Middle frontal gyrus (tissue), 1 donor: ENCODE results near the gene TNFSF13.

Experiments
- DNase-seq: peaks from one replicate; pipeline ENCODE4 v3.0.0-alpha.2; 2015; ENCODE audit warnings: low spot score; ENCODE audit errors: extremely low spot score

TNFSF13 gene

DNA sequence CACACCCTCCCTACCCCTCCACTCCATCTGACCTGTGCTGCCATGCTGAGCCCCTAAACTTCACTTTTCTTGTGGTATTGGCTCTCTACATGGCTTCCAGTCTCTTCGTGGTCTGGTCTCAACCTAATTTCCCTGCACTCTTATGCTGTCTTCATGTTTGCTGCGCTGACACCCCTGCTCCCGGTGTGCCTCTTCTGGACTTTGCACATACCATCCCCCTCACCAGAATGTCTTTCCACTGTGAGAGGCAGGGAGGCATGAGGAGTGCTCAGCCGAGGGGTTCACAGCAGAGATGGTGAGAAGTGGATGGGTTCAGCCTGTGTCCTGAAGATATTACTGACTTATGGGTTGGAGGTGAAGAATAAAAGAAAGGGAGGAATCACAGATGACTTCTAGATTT, 7.2 kb upstream of the TNFSF13 start:
- no peak for DNase-seq

- DNase-seq, result no peak
Measured at GRCh38 chr17:7552621-7553051, 5.9 kb upstream of the TNFSF13 start.

DNA sequence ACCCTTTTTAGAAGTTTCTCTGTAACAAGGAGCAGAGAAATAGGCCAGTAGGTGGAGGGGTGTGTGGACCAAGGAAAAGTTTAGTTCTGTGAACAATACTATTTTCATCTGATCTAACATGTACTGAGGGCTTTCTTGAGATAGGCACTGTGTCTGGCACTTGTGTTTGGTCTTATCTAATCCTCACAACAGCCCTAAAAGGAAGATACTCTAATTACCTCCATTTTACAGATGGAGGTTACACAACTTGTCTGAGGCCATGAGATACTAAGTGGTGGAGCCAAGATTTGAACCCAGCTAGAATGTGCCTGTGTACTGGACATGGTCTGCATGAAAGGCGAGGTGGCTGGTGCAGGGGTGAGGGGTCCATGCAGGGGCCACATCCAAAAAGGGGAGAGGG, 5.2 kb upstream of the TNFSF13 start:
- DNase-seq, result no peak

GRCh38 chr17:7555320-7555948, 3.1 kb upstream of the TNFSF13 start:
- no peak for DNase-seq

- no peak for DNase-seq
Measured at GRCh38 chr17:7556627-7557026, 1.9 kb upstream of the TNFSF13 start.

DNA sequence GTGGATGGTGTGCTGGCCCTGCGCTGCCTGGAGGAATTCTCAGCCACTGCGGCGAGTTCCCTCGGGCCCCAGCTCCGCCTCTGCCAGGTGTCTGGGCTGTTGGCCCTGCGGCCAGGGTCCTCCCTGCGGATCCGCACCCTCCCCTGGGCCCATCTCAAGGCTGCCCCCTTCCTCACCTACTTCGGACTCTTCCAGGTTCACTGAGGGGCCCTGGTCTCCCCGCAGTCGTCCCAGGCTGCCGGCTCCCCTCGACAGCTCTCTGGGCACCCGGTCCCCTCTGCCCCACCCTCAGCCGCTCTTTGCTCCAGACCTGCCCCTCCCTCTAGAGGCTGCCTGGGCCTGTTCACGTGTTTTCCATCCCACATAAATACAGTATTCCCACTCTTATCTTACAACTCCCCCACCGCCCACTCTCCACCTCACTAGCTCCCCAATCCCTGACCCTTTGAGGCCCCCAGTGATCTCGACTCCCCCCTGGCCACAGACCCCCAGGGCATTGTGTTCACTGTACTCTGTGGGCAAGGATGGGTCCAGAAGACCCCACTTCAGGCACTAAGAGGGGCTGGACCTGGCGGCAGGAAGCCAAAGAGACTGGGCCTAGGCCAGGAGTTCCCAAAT, 1.3 kb upstream of the TNFSF13 start:
- no peak for DNase-seq

- DNase-seq, result no peak
Measured at GRCh38 chr17:7557775-7558543, 591 bp upstream of the TNFSF13 start.

DNA sequence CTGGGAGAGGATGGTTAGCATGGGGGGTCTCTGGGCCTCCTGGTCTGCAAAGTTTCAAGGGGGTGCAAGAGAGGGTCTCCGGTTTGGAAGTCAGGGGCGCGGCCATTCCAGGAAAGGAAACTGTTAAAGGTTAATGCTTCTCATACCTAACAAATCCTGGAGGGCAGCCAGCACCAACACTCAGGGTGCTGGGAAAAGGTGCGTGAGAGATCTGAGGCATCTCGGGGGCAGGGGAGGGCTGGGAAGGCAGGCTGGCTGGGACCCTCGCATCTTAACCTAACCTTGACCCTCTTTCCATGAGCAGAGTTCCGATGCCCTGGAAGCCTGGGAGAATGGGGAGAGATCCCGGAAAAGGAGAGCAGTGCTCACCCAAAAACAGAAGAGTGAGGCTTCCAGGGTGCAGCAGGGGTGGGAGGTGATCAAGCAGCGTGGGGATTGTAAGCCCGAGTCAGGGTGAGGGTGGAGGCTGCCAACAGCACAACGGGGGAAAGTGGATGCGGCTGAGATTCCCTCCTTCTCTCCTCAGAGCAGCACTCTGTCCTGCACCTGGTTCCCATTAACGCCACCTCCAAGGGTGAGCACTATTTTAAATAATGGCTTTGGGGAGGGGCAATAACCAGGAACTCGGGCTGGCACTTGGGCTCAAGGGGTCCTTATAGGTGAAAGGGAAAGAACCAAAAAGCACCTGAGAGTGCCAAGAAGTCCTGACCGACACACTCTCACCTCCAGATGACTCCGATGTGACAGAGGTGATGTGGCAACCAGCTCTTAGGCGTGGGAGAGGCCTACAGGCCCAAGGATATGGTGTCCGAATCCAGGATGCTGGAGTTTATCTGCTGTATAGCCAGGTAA, 996 bp downstream of the TNFSF13 start:
- DNase-seq, result no peak

DNA sequence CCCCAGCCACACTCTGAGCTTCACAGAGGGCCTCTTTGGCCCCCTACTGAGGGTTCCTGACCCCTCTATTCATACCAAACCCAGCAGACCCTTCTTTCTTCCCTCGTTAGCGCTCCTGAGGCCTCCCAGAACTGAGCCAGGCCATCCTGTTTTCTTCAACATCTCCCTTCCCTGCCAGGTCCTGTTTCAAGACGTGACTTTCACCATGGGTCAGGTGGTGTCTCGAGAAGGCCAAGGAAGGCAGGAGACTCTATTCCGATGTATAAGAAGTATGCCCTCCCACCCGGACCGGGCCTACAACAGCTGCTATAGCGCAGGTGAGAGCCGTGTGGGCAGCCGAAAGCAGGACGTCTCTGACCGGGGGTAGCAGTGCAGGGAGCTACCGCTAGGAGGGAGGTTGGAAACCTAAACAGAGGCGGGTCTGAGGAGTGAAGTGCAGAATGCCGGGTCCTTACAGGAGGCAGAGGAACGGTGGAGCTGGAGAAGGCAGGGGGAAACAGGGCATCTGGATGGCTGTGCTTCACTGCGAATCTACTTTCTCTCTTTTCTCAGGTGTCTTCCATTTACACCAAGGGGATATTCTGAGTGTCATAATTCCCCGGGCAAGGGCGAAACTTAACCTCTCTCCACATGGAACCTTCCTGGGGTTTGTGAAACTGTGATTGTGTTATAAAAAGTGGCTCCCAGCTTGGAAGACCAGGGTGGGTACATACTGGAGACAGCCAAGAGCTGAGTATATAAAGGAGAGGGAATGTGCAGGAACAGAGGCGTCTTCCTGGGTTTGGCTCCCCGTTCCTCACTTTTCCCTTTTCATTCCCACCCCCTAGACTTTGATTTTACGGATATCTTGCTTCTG, 1.9 kb downstream of the TNFSF13 start:
- DNase-seq, result no peak

- no peak for DNase-seq
Measured at GRCh38 chr17:7561028-7561575, 2.6 kb downstream of the TNFSF13 start.

- peak; percentile 90 for DNase-seq
Measured at GRCh38 chr17:7561589-7562207, 3.1 kb downstream of the TNFSF13 start, which contains the start of gene SENP3. Gene SENP3, plus strand, starts transcription at chr17:7561919. Its CDS starts 1,158 bp downstream, at chr17:7563077.

DNA sequence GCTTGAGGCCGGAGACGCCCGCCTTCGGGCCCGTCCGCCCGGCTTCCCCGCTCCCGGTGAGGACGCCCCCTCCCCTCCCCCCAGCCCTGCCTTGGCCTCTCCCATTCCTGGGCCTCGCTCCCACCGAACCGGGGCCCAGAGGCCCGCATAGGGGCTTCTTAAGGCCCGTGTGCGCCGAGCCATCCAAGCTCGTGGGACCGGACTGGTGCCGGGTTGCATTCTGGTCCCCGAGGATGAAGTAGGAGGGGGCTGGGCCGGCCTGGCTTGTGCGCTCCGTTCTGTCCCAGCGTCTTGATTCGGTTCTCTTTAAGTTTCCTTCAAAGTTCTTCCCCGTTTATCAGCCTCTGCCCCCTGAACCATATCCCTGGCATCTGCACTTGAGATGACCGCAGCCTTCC, 3.7 kb downstream of the TNFSF13 start:
- DNase-seq, result no peak

- DNase-seq, result no peak
Measured at GRCh38 chr17:7563115-7563869, 4.7 kb downstream of the TNFSF13 start.

GRCh38 chr17:7569571-7569970, 11.0 kb downstream of the TNFSF13 start:
- no peak for DNase-seq

GRCh38 chr17:7570351-7570750, 11.8 kb downstream of the TNFSF13 start:
- no peak for DNase-seq

GRCh38 chr17:7572338-7572587, 13.7 kb downstream of the TNFSF13 start:
- no peak for DNase-seq

DNA sequence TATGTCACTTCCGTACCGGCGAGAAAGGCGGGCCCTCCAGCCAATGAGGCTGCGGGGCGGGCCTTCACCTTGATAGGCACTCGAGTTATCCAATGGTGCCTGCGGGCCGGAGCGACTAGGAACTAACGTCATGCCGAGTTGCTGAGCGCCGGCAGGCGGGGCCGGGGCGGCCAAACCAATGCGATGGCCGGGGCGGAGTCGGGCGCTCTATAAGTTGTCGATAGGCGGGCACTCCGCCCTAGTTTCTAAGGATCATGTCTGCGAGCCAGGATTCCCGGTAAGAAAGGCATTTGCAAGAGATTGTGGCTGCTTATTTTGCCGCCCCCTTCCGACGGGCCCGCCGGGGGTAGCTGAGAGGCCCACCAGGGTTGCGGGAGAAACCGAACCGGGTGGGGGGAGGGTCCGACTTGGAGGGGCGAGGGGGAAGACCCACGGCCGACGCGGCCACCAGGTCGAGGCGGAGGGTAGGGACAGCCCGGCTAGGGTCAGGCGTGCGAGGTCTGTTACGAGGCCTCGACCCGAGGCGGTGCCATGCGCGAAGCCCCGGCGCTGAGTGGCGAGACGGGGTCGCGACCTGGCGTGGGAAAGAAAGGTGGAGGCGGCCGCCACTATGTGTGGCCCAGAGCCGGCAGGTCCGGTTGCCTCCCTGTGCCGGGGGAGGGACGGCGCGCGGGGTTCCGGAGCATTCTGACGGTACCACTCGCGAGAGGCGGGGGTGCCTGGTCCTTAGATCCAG, 14.2 kb downstream of the TNFSF13 start:
- DNase-seq, result peak; percentile 100

- DNase-seq, result peak; percentile 76
Measured at GRCh38 chr17:7573324-7574080, 15.0 kb downstream of the TNFSF13 start.
